D341Med (cell line): ENCODE measurements around the gene CNIH2.
"Not testable (repeated sequence)": the region's sequence is repeated elsewhere in the genome, so short reads cannot be mapped to it uniquely, and the experiment has no call there.

Source experiments
- DNase-seq: peaks from one replicate; pipeline ENCODE4 v3.0.0; 2012; ENCODE audit warnings: low spot score

CNIH2 gene

GRCh38 chr11:66276619-66277018, 1.4 kb upstream of the CNIH2 start:
- DNase-seq: not testable (repeated sequence)

- not testable (repeated sequence) for DNase-seq
Observed at GRCh38 chr11:66277064-66277463, 911 bp upstream of the CNIH2 start.

DNA sequence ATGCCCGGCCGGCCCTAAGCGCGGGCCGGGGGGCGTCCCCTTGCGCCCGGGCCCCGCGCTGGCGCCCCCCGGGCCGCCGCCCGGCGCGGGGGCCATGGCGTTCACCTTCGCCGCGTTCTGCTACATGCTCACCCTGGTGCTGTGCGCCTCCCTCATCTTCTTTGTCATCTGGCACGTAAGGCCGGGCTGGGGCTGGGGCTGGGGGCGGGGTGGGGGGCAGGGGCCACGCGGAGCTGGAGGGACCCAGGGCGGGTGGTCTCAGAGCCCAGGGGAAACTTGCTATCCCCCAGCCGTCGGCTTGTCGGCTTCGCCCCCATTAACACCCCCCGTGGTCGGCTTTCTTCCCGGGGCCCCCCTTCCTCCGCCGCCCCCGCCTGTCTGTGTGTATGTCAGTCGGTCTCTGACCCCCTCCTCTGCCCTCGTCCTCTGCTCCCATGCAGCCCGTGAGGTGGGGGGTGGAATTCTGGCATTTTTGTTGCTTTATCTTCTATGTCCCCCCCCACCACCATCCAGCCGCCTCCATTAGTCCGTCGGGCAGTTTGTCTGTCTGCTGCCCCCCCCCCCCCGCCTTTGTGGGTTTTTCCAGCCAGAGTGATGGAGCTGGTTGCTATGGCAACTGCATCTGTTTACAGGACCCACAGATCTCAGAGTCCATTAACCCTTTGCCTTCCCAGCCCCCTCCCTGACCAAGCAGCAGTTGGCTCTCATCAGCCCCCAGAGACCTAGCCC, 552 bp downstream of the CNIH2 start:
- no peak for DNase-seq

- no peak for DNase-seq
Observed at GRCh38 chr11:66279092-66279734, 1.2 kb downstream of the CNIH2 start.

GRCh38 chr11:66280428-66280827, 2.5 kb downstream of the CNIH2 start:
- peak; percentile 65 for DNase-seq

GRCh38 chr11:66281001-66281400, 3.0 kb downstream of the CNIH2 start:
- DNase-seq: no peak

DNA sequence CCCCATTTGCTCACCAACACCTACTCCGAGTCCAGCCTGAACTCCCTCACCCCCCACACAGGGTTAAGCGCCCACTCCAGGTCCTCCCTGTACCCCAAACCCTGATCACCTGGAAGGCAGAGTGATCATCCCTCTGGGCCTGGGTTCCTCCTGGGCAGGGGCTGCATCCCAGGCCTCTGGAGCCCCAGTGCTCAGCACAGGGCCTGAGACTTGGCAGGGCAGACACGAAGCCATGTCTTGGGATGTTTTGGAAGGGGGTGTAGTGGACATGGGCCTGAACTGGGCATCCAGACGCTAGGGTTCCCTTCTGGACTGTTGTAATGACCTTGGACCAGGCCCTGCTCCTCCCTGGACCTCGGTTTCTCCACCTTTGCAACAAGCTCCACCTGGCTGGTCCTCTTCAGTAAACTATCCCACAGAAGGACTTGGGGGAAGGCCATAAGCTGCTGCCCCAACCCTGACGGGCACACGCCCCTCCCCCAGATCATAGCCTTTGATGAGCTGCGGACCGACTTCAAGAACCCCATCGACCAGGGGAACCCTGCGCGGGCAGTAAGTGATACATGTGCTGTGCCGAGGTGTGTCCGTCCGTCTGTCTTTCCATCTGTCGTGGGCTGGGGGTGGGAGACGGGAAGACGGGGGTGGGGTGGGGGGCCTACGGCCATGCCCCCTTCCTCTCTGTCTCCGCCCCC, 3.9 kb downstream of the CNIH2 start:
- DNase-seq: no peak

- DNase-seq: peak; percentile 97
Observed at GRCh38 chr11:66282468-66283455, 4.8 kb downstream of the CNIH2 start.

GRCh38 chr11:66283461-66284105, 5.6 kb downstream of the CNIH2 start:
- DNase-seq: no peak

GRCh38 chr11:66284526-66285078, 6.6 kb downstream of the CNIH2 start:
- no peak for DNase-seq

DNA sequence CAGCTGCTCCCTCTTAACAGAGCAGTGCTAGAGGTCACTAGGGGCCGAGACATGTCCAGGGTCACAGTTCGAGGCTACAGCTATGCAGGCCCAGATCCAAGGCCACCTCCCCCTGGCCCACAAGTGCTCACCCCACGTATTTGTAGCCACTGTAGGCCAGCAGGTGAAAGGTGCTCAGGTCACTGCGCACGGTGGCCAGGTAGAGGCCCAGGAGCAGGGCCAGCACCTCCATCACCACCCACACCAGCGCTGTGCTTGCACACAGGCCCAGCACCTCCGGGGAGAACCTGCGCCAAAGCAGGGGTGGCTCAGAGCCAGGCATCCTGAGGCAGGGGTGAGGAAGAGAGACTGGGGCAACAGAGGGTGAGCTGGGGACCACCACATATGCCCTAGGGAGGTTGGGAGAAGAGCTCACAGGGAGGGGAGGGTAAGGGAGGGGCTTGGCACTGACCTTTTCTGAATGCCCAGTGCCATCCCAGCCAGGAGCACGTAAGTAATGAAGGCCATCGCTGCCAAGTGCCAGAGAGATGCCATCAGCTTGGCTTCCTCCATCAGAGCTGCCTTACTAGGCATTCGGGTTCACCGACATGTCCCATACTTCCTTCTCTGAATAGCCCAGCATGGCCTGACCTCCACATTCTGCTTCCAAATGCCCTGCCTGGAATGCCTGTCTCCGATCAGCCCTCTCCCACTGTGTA, 7.4 kb downstream of the CNIH2 start:
- DNase-seq: no peak

GRCh38 chr11:66286699-66287098, 8.7 kb downstream of the CNIH2 start:
- no peak for DNase-seq

GRCh38 chr11:66287211-66287888, 9.4 kb downstream of the CNIH2 start:
- no peak for DNase-seq

DNA sequence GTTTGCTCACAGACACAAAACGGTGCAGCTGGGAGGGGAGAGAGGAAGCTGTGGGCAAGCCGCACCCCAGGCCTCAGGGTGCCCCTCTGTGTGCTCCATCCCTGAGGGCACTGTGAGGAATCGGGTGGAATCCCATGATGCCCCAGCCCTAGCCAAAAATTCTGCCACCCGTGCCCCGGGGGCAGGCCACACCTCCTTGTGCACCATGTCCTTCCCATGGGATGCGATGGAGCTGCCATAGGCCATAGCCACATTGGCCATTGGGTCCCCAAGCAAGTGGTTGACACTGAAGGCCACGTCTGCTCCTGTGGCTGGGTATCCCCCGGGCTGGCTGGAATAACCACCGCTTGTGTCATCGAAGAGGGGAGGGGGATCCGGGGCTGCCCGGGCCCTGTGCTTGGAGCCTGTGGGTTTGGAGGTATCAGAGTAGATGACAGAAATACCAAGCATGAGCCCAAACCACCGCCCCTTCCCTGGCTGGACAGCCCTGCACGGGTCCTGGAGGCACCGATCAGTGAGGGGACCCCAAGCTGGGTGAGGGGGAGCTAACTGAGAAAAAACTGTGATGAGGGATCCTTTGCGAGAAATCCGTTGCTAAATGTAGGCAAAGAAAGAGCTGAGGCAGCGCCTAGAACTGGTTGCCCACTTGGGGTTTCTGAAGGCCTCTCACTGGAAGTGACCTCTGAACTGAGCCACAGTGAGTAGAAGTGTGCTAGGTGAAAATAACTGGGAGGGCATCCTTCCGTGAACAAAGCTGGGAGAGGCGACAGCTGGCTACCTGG, 10.1 kb downstream of the CNIH2 start:
- DNase-seq: no peak

DNA sequence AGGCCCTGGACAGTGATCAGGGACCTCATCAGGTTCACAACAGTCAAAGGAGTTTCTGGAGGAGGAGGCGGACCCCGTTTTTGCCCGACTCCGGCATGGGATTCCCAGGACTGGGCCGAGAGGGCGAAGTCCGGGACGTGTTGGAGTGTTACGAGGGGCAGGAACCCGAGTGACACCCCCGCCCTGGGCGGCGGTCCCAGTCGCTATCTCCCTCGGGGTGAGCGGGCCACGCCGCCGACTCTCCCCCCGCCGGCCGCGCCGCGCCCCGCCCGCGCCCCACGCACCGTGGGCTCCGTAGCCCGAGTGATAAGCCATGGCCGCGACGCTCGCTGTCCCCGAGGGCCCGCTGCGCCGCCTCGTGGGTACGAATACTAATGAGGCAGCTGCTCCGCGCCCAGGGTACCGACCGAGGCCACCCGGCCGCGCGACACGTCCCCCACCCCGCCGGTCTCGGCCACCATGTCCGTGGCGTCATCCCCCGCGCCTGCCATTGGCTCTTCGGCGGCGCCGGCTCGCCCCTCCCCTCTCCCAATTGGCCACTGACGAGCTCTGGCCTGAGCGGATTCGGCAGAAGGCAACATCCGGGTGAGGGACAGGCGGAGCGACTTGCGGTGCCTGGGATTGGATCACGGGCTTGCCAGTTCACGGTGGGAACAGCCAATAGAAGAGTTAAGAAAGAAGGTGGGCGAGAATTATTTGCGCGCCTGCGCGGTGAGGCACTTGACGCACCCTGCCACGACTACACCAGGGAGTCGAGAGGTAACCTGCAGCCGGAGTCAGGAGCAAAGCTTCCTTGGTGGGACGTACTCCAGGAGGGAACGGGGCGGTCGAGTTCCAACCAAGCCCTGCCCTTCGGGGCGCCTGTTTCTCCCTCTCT, 10.9 kb downstream of the CNIH2 start, which contains the start of gene YIF1A:
YIF1A (minus strand) TSS at position 473 of the 877 bp plus-strand sequence; CDS start at position 315, 158 bp downstream.
- DNase-seq: peak; percentile 97

GRCh38 chr11:66289548-66290329, 11.8 kb downstream of the CNIH2 start:
- DNase-seq: no peak

GRCh38 chr11:66290330-66290621, 12.3 kb downstream of the CNIH2 start:
- no peak for DNase-seq
